ENCODE data around the gene C3orf70. TPM values are rescaled to one million over a fixed set of nuclear protein-coding genes. Genes with fewer than 3 reads are reported as not detected.
A peak's percentile ranks its signal among the peaks of the same experiment; 100 is the strongest.

Gene C3orf70
- 0.10 TPM in 2 replicates for total RNA-seq

GRCh38 chr3:185152410-185153170 lies at the start of gene C3orf70:
C3orf70 (minus strand) TSS chr3:185153060; CDS start chr3:185152823, 237 bp downstream.
- peak; percentile 12 for DNase-seq (ENCODE audit: low spot score)
- H3K27me3 Mint-ChIP-seq (ENCODE audit: insufficient read depth) = peaks cover 44% of the 10 kb centered on the region
- H3K4me3 Mint-ChIP-seq = peak within 1 kb of the TSS; percentile 81
- H3K9me3 Mint-ChIP-seq = no peaks in the 10 kb centered on the region
- no peaks in the 10 kb centered on the region for H3K4me1 Mint-ChIP-seq (ENCODE audit: low read depth)
- peak within 1 kb of the TSS; percentile 53 for H3K27ac Mint-ChIP-seq
- intact Hi-C loops (cut with micrococcal nuclease) = no loop called here
- H3K36me3 Mint-ChIP-seq (ENCODE audit: low read depth) = no peaks in the 10 kb centered on the region

- no peaks in the 10 kb centered on the region for H3K9me3 Mint-ChIP-seq
- peaks cover 1% of the 10 kb centered on the region for H3K27me3 Mint-ChIP-seq (ENCODE audit: insufficient read depth)
- no peaks in the 10 kb centered on the region for H3K36me3 Mint-ChIP-seq (ENCODE audit: low read depth)
- intact Hi-C loops (cut with micrococcal nuclease) = no loop called here
- no peak overlapping the region for H3K4me3 Mint-ChIP-seq
- no peak overlapping the region for H3K27ac Mint-ChIP-seq
- no peaks in the 10 kb centered on the region for H3K4me1 Mint-ChIP-seq (ENCODE audit: low read depth)
- DNase-seq (ENCODE audit: low spot score) = no peak
Measured at GRCh38 chr3:185200639-185201038, 47.8 kb upstream of the C3orf70 start.

- Mint-ChIP-seq H3K27me3 (ENCODE audit: insufficient read depth) (peaks cover 1% of the 10 kb centered on the region), H3K4me1 (ENCODE audit: low read depth) (no peaks in the 10 kb centered on the region), H3K36me3 (ENCODE audit: low read depth) (no peaks in the 10 kb centered on the region), H3K9me3 (no peaks in the 10 kb centered on the region), H3K27ac (no peak overlapping the region), H3K4me3 (no peak overlapping the region)
- no peak for DNase-seq (ENCODE audit: low spot score)
- intact Hi-C loops (cut with micrococcal nuclease) = no loop called here
Measured at GRCh38 chr3:185199671-185200070, 46.8 kb upstream of the C3orf70 start.

GRCh38 chr3:185199206-185199605 lies 46.3 kb upstream of the C3orf70 start:
- H3K9me3 Mint-ChIP-seq = no peaks in the 10 kb centered on the region
- DNase-seq (ENCODE audit: low spot score) = no peak

GRCh38 chr3:185197068-185197467 lies 44.2 kb upstream of the C3orf70 start:
- intact Hi-C loops (cut with micrococcal nuclease) = no loop called here
- H3K4me1 Mint-ChIP-seq (ENCODE audit: low read depth) = no peaks in the 10 kb centered on the region
- no peaks in the 10 kb centered on the region for H3K9me3 Mint-ChIP-seq
- no peak overlapping the region for H3K27ac Mint-ChIP-seq
- no peak for DNase-seq (ENCODE audit: low spot score)
- H3K27me3 Mint-ChIP-seq (ENCODE audit: insufficient read depth) = peaks cover 5% of the 10 kb centered on the region
- H3K36me3 Mint-ChIP-seq (ENCODE audit: low read depth) = no peaks in the 10 kb centered on the region
- H3K4me3 Mint-ChIP-seq = no peak overlapping the region

More at GRCh38 chr3:185199206-185199605, 46.3 kb upstream of the C3orf70 start:
- Mint-ChIP-seq H3K4me1 (ENCODE audit: low read depth) (no peaks in the 10 kb centered on the region), H3K36me3 (ENCODE audit: low read depth) (no peaks in the 10 kb centered on the region), H3K27ac (no peak overlapping the region), H3K4me3 (no peak overlapping the region), H3K27me3 (ENCODE audit: insufficient read depth) (peaks cover 1% of the 10 kb centered on the region)
- intact Hi-C loops (cut with micrococcal nuclease) = no loop called here

GRCh38 chr3:185195652-185196051 lies 42.8 kb upstream of the C3orf70 start:
- no peaks in the 10 kb centered on the region for H3K36me3 Mint-ChIP-seq (ENCODE audit: low read depth)
- peaks cover 4% of the 10 kb centered on the region for H3K27me3 Mint-ChIP-seq (ENCODE audit: insufficient read depth)

GRCh38 chr3:185188816-185189215 lies 36.0 kb upstream of the C3orf70 start:
- no peak overlapping the region for H3K4me3 Mint-ChIP-seq
- no peak for DNase-seq (ENCODE audit: low spot score)
- no peaks in the 10 kb centered on the region for H3K9me3 Mint-ChIP-seq
- no peak overlapping the region for H3K27ac Mint-ChIP-seq
- intact Hi-C loops (cut with micrococcal nuclease) = no loop called here
- peaks cover 8% of the 10 kb centered on the region for H3K27me3 Mint-ChIP-seq (ENCODE audit: insufficient read depth)
- no peaks in the 10 kb centered on the region for H3K36me3 Mint-ChIP-seq (ENCODE audit: low read depth)
- no peaks in the 10 kb centered on the region for H3K4me1 Mint-ChIP-seq (ENCODE audit: low read depth)

More at GRCh38 chr3:185195652-185196051, 42.8 kb upstream of the C3orf70 start:
- Mint-ChIP-seq H3K4me3 (no peak overlapping the region), H3K4me1 (ENCODE audit: low read depth) (no peaks in the 10 kb centered on the region), H3K27ac (no peak overlapping the region), H3K9me3 (no peaks in the 10 kb centered on the region)
- intact Hi-C loops (cut with micrococcal nuclease) = no loop called here
- no peak for DNase-seq (ENCODE audit: low spot score)

- no peaks in the 10 kb centered on the region for H3K36me3 Mint-ChIP-seq (ENCODE audit: low read depth)
- no peak overlapping the region for H3K27ac Mint-ChIP-seq
- no peak overlapping the region for H3K4me3 Mint-ChIP-seq
- intact Hi-C loops (cut with micrococcal nuclease) = no loop called here
- DNase-seq (ENCODE audit: low spot score) = no peak
- H3K4me1 Mint-ChIP-seq (ENCODE audit: low read depth) = no peaks in the 10 kb centered on the region
- peaks cover 6% of the 10 kb centered on the region for H3K27me3 Mint-ChIP-seq (ENCODE audit: insufficient read depth)
- H3K9me3 Mint-ChIP-seq = no peaks in the 10 kb centered on the region
Measured at GRCh38 chr3:185187391-185187790, 34.5 kb upstream of the C3orf70 start.

GRCh38 chr3:185176750-185177359 lies 24.0 kb upstream of the C3orf70 start:
- Mint-ChIP-seq H3K27ac (no peak overlapping the region), H3K4me1 (ENCODE audit: low read depth) (no peaks in the 10 kb centered on the region), H3K9me3 (no peaks in the 10 kb centered on the region), H3K4me3 (no peak overlapping the region), H3K27me3 (ENCODE audit: insufficient read depth) (no peaks in the 10 kb centered on the region), H3K36me3 (ENCODE audit: low read depth) (no peaks in the 10 kb centered on the region)
- no peak for DNase-seq (ENCODE audit: low spot score)
- intact Hi-C loops (cut with micrococcal nuclease) = loop anchor here (5.0 kb wide), 1 partner anchor 90 kb away; no protein-coding TSS in a partner anchor

GRCh38 chr3:185175370-185175987 lies 22.6 kb upstream of the C3orf70 start:
- intact Hi-C loops (cut with micrococcal nuclease) = loop anchor here (5.0 kb wide), 1 partner anchor 88 kb away; no protein-coding TSS in a partner anchor
- DNase-seq (ENCODE audit: low spot score) = no peak
- no peak overlapping the region for H3K27ac Mint-ChIP-seq
- H3K9me3 Mint-ChIP-seq = no peaks in the 10 kb centered on the region
- no peak overlapping the region for H3K4me3 Mint-ChIP-seq
- H3K4me1 Mint-ChIP-seq (ENCODE audit: low read depth) = no peaks in the 10 kb centered on the region
- peaks cover 4% of the 10 kb centered on the region for H3K27me3 Mint-ChIP-seq (ENCODE audit: insufficient read depth)
- no peaks in the 10 kb centered on the region for H3K36me3 Mint-ChIP-seq (ENCODE audit: low read depth)

GRCh38 chr3:185172086-185173049 lies 19.5 kb upstream of the C3orf70 start:
- no peak overlapping the region for H3K27ac Mint-ChIP-seq
- no peaks in the 10 kb centered on the region for H3K36me3 Mint-ChIP-seq (ENCODE audit: low read depth)
- no peak for DNase-seq (ENCODE audit: low spot score)
- no peak overlapping the region for H3K4me3 Mint-ChIP-seq
- no peaks in the 10 kb centered on the region for H3K4me1 Mint-ChIP-seq (ENCODE audit: low read depth)
- H3K9me3 Mint-ChIP-seq = no peaks in the 10 kb centered on the region
- intact Hi-C loops (cut with micrococcal nuclease) = no loop called here
- peaks cover 4% of the 10 kb centered on the region for H3K27me3 Mint-ChIP-seq (ENCODE audit: insufficient read depth)

GRCh38 chr3:185164428-185165217 lies 11.8 kb upstream of the C3orf70 start:
- no peaks in the 10 kb centered on the region for H3K9me3 Mint-ChIP-seq
- intact Hi-C loops (cut with micrococcal nuclease) = no loop called here

More at GRCh38 chr3:185164428-185165217, 11.8 kb upstream of the C3orf70 start:
- no peak for DNase-seq (ENCODE audit: low spot score)
- H3K27me3 Mint-ChIP-seq (ENCODE audit: insufficient read depth) = peaks cover 12% of the 10 kb centered on the region
- no peak overlapping the region for H3K27ac Mint-ChIP-seq
- H3K4me1 Mint-ChIP-seq (ENCODE audit: low read depth) = no peaks in the 10 kb centered on the region
- no peak overlapping the region for H3K4me3 Mint-ChIP-seq
- H3K36me3 Mint-ChIP-seq (ENCODE audit: low read depth) = no peaks in the 10 kb centered on the region
